ENCODE measurements around the gene ARHGEF40.

Gene ARHGEF40

GRCh38 chr14:21060614-21061346 is 9.3 kb upstream of the ARHGEF40 start:
- no peak overlapping the region for H3K4me3 ChIP-seq (ENCODE audit: low read length)
- TF ChIP-seq ZNF274 (IDR thresholded peaks at IDR 0.05; ENCODE audit: low read depth, low read length): no peak

DNA sequence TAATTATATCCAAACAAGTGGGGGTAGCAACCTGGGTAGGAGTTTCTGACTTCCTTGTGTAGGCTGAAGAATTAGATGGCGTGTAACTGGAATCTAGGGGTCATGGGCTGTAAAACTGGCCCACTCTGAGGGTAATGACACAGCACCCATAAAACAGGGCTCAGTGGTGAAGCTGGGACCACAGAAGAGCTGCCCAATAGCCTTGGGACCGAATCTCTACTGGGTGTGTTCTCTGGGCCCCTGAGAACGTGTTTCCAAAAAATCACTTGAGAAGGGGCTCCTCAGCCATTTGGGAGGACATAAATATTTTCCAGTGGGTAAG is 8.8 kb upstream of the ARHGEF40 start:
- H3K4me3 ChIP-seq (ENCODE audit: low read length): no peak overlapping the region
- TF ChIP-seq ZNF274 (IDR thresholded peaks at IDR 0.05; ENCODE audit: low read depth, low read length): no peak

GRCh38 chr14:21063479-21063878 is 6.6 kb upstream of the ARHGEF40 start:
- TF ChIP-seq ZNF274 (IDR thresholded peaks at IDR 0.05; ENCODE audit: low read depth, low read length): no peak
- H3K4me3 ChIP-seq (ENCODE audit: low read length): no peak overlapping the region

- TF ChIP-seq ZNF274 (IDR thresholded peaks at IDR 0.05; ENCODE audit: low read depth, low read length): no peak
- no peak overlapping the region for H3K4me3 ChIP-seq (ENCODE audit: low read length)
Measured at GRCh38 chr14:21066882-21067502, 3.1 kb upstream of the ARHGEF40 start.

DNA sequence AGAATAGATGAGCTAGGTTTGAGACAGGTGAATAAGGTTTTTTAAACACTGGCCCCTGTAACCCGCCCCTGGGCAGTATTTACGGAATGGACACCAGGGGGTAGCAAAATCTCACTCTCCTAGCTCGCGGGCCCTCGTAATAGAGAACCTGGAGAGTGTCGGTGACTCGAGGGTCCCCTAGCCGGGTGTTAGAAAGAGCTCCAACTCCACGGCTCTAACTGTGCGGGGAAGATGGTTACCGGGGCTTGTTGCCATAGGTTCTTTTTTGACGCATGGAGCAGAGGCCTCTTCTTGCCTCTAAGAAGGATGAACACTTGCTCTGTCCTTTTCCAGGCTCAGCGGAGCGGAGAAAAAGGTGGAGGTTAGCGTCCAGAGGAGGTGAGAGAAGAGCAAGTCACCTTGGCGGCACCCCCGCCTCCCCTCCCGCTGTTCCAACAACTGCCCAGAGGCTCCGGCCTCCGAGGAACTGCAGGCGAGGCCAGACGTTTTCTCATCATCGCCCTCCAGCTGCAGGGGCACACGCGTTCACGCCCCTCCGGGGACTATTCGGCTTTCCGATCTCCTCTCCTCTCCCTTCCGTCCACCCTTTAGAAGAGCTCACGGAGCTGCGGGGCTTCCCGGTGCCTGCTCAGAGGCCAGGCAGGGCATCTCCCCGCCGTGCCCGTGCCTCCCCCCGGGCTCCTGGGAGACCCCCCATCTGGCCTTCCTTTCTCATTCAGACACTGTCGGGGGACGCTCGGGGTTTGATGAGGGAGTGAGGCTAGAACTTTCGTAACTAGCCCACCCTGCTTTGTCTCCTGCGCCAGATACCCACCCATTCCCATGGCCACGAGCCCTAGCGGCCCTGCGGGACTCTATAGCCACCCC is 1.4 kb upstream of the ARHGEF40 start:
- no peak overlapping the region for H3K4me3 ChIP-seq (ENCODE audit: low read length)
- TF ChIP-seq ZNF274 (IDR thresholded peaks at IDR 0.05; ENCODE audit: low read depth, low read length): no peak

DNA sequence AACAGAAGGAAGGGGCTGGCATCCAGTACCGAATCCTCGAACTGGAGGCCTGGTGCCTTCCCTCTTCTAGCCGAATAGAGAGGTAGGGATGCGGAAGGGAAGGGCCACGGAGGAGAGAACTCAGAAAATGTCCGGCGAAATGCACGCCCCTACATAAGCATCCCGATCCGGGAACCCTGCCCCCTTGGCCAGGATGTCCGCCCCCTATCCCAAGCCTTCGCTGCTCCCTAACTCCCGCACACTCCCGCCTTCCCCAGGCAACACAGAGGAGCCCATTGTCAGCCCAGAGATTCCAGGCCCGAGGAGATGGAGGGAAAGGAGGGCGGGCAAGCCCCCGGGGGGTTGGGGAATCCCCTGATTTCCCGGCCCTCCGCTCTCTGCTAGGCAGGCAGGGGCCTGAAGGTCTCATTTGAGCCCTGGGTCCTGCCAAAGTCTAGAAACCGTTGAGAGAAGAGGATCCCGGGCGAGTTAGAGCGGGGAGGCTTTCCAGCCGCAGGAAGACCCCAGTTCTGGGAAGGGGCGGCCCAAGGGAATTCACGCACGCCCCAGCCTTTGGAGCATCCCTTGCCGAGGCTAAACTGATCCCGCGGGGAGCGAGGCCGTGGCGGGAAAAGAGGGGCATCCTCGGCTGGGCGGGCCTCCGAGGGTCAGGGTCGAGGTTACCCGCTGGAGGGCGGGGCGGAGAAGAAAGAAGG is 569 bp upstream of the ARHGEF40 start:
- TF ChIP-seq ZNF274 (IDR thresholded peaks at IDR 0.05; ENCODE audit: low read depth, low read length): no peak
- H3K4me3 ChIP-seq (ENCODE audit: low read length): peak overlapping the region; percentile 20; the same call in 1 of the 2 replicates

DNA sequence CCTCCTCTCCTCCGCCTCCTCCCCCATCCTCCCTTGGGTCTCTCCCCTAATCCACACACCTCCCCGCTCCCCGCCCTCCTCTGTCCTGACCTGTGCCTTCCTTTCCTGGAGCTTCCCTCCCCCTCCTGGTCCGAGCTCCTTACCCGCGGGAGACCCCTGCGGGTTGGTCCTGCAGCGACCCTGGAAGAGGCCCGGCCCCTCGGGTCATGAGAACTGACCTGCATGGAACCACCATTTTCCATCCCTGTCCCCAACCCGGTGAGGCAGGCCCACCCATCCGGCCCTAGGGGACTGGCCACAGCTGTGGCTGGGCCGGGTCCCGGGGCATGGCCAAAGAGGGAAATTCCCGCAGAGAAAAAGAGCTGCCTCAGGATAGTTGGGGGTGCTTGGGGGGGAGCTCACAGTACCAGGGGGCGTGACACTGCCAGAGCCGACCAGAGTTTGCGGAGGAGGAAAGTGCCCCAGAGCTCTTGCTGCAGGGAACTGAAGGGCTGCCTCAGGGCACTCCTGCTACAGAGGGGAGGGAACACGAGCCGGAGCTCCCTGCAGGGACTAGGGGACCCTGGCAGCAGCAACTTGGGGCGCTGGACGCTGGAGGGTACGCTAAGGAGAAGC is 613 bp downstream of the ARHGEF40 start:
- TF ChIP-seq ZNF274 (IDR thresholded peaks at IDR 0.05; ENCODE audit: low read depth, low read length): no peak
- H3K4me3 ChIP-seq (ENCODE audit: low read length): peak overlapping the region; percentile 56; the same call in 1 of the 2 replicates

- H3K4me3 ChIP-seq (ENCODE audit: low read length): peak overlapping the region; percentile 56; the same call in 1 of the 2 replicates
- no peak for TF ChIP-seq ZNF274 (IDR thresholded peaks at IDR 0.05; ENCODE audit: low read depth, low read length)
Measured at GRCh38 chr14:21071225-21072030, 1.3 kb downstream of the ARHGEF40 start.

GRCh38 chr14:21072031-21072473 is 1.9 kb downstream of the ARHGEF40 start:
- no peak for TF ChIP-seq ZNF274 (IDR thresholded peaks at IDR 0.05; ENCODE audit: low read depth, low read length)
- H3K4me3 ChIP-seq (ENCODE audit: low read length): peak overlapping the region; percentile 51; the same call in 1 of the 2 replicates

GRCh38 chr14:21072781-21073339 is 2.8 kb downstream of the ARHGEF40 start:
- no peak overlapping the region for H3K4me3 ChIP-seq (ENCODE audit: low read length)
- no peak for TF ChIP-seq ZNF274 (IDR thresholded peaks at IDR 0.05; ENCODE audit: low read depth, low read length)

DNA sequence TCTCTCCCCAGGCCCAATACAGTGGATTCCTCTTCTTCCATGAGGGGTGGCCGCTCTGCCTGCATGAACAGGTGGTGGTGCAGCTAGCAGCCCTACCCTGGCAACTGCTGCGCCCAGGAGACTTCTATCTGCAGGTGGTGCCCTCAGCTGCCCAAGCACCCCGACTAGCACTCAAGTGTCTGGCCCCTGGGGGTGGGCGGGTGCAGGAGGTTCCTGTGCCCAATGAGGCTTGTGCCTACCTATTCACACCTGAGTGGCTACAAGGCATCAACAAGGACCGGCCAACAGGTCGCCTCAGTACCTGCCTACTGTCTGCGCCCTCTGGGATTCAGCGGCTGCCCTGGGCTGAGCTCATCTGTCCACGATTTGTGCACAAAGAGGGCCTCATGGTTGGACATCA is 3.8 kb downstream of the ARHGEF40 start:
- H3K4me3 ChIP-seq (ENCODE audit: low read length): no peak overlapping the region
- TF ChIP-seq ZNF274 (IDR thresholded peaks at IDR 0.05; ENCODE audit: low read depth, low read length): no peak

DNA sequence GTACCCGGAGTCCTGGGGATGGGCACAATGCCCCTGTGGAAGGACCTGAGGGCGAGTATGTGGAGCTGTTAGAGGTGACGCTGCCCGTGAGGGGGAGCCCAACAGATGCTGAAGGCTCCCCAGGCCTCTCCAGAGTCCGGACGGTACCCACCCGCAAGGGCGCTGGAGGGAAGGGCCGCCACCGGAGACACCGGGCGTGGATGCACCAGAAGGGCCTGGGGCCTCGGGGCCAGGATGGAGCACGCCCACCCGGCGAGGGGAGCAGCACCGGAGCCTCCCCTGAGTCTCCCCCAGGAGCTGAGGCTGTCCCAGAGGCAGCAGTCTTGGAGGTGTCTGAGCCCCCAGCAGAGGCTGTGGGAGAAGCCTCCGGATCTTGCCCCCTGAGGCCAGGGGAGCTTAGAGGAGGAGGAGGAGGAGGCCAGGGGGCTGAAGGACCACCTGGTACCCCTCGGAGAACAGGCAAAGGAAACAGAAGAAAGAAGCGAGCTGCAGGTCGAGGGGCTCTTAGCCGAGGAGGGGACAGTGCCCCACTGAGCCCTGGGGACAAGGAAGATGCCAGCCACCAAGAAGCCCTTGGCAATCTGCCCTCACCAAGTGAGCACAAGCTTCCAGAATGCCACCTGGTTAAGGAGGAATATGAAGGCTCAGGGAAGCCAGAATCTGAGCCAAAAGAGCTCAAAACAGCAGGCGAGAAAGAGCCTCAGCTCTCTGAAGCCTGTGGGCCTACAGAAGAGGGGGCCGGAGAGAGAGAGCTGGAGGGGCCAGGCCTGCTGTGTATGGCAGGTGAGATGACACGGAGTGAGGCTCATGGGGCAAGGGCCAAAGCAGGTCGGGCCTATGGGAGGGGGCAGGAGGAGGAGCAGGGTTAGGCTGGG is 4.5 kb downstream of the ARHGEF40 start:
- H3K4me3 ChIP-seq (ENCODE audit: low read length): no peak overlapping the region
- TF ChIP-seq ZNF274 (IDR thresholded peaks at IDR 0.05; ENCODE audit: low read depth, low read length): no peak

Measured in GM08714 (cell line).